ENCODE data around the gene PTRH2. TPM values are rescaled to one million over a fixed set of nuclear protein-coding genes. Genes with fewer than 3 reads are reported as not detected.
A peak's percentile ranks its signal among the peaks of the same experiment; 100 is the strongest.

Gene PTRH2
- total and polyA plus RNA-seq, 2 of the 8 experiments (the other 6 are each of a cell fraction or from before 2014, with no cell fraction given), result 39.4 to 43.2 TPM

DNA sequence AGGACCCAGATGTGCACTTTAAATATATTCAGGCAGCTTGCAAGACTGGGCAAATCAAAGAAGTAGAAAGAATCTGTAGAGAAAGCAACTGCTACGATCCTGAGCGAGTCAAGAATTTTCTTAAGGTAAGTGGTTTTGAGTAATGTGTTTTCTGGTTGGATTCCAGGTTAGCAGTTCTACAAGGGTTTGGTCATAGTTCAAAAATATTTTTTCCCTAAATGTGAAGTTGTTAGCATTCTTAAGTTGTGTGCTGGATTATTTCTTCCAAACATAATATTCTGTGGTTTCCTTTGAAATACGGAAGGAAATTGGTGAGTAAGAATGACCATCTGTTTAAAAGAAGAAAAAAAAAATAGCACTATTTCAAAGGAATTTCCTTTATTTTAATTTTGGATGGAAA is 38.4 kb downstream of the PTRH2 start:
- no peak overlapping the region for H4K8ac ChIP-seq (ENCODE audit: extremely low read depth, insufficient read depth, low read length)
- no peaks in the 10 kb centered on the region for H3K79me2 ChIP-seq (ENCODE audit: control insufficient read depth in 1 of 2, insufficient read depth in 2 of 2, low read length in 2 of 2)
- no peak overlapping the region for H2BK12ac ChIP-seq (ENCODE audit: low read depth, low read length)
- peaks cover 0 to 2% of the 10 kb centered on the region in 2 experiments for H4K20me1 ChIP-seq (replicated peaks in 1 of 2; ENCODE audit: control insufficient read depth in 1 of 2, insufficient read depth in 2 of 2, low read length in 2 of 2)
- ChIA-PET POLR2A (ENCODE audit: partially characterized antibody) (interaction anchor here (0.6 kb wide), 1 partner anchor 684 kb away, joined by 4 read pairs; no protein-coding TSS in a partner anchor), CTCF (ENCODE audit: partially characterized antibody) (no interaction called here)
- H2AK5ac ChIP-seq (ENCODE audit: low read depth, low read length), result no peak overlapping the region
- FAIRE-seq, result no peak
- H2BK5ac ChIP-seq (ENCODE audit: low read depth, low read length), result no peak overlapping the region
- H3K14ac ChIP-seq (ENCODE audit: insufficient read length), result no peak overlapping the region
- H4K91ac ChIP-seq (replicated peaks; ENCODE audit: insufficient read length, low read length), result no peak overlapping the region
- H2AFZ ChIP-seq (ENCODE audit: low read length), result no peak overlapping the region
- peak overlapping the region; percentile 56 for H3K56ac ChIP-seq (replicated peaks; ENCODE audit: insufficient read length, low read depth, low read length)
- H3K9ac ChIP-seq (replicated peaks in 1 of 4; ENCODE audit: extremely low read depth in 1 of 4, low read depth in 3 of 4, low read length in 3 of 4), result no peak overlapping the region
- no peaks in the 10 kb centered on the region for H3K4me1 ChIP-seq (replicated peaks in 1 of 4; ENCODE audit: control insufficient read depth in 3 of 4, insufficient read depth in 4 of 4, low read length in 3 of 4)
- no peak overlapping the region for H3K18ac ChIP-seq (ENCODE audit: extremely low read depth, low read length)
- no peaks in the 10 kb centered on the region for H3K27me3 ChIP-seq (replicated peaks in 1 of 4; ENCODE audit: control insufficient read depth in 3 of 4, extremely low read depth in 1 of 4, insufficient read depth in 3 of 4, low read length in 3 of 4)
- WGBS, 2 experiments (ENCODE audit: extremely low coverage in 1 of 2, insufficient coverage in 1 of 2, insufficient read length in 1 of 2, insufficient replicate concordance in 2 of 2, low coverage in 1 of 2, low lambda C conversion rate in 2 of 2, missing lambda C conversion rate in 1 of 2), result 88% methylated on average over 3 of the region's 3 CpGs; no CpG with 5 or more reads in 1 of the 2 experiments
- no peak overlapping the region for H3K4ac ChIP-seq (replicated peaks; ENCODE audit: insufficient read length, low read depth, low read length)
- no peak overlapping the region for H4K5ac ChIP-seq (ENCODE audit: insufficient read length, low read depth, low read length)
- H3K4me2 ChIP-seq (ENCODE audit: insufficient read depth in 1 of 2, low read depth in 2 of 2, low read length in 2 of 2), result no peak overlapping the region
- H3K36me3 ChIP-seq (ENCODE audit: control insufficient read depth in 2 of 4, insufficient read depth in 4 of 4, low read length in 3 of 4), result peaks cover 15 to 89% (median 51%) of the 10 kb centered on the region in 4 experiments
- no peak overlapping the region for H2BK20ac ChIP-seq (ENCODE audit: low read length)
- no peak for TF ChIP-seq SP4 (IDR thresholded peaks at IDR 0.05; ENCODE audit: low read length)
- TF ChIP-seq TAF1 (IDR thresholded peaks at IDR 0.05; ENCODE audit: low read depth, low read length), result no peak
- TF ChIP-seq, protein P1, sequence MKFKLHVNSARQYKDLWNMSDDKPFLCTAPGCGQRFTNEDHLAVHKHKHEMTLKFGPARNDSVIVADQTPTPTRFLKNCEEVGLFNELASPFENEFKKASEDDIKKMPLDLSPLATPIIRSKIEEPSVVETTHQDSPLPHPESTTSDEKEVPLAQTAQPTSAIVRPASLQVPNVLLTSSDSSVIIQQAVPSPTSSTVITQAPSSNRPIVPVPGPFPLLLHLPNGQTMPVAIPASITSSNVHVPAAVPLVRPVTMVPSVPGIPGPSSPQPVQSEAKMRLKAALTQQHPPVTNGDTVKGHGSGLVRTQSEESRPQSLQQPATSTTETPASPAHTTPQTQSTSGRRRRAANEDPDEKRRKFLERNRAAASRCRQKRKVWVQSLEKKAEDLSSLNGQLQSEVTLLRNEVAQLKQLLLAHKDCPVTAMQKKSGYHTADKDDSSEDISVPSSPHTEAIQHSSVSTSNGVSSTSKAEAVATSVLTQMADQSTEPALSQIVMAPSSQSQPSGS (IDR thresholded peaks at IDR 0.05; ENCODE audit: low read length), result no peak
- TF ChIP-seq SUZ12 (IDR thresholded peaks at IDR 0.05; ENCODE audit: low read length), result no peak
- TF ChIP-seq BACH1 (IDR thresholded peaks at IDR 0.05; ENCODE audit: low read length), result no peak
- no peak for TF ChIP-seq TBP (IDR thresholded peaks at IDR 0.05; ENCODE audit: low read depth, low read length)
- TF ChIP-seq SRF (IDR thresholded peaks at IDR 0.05; ENCODE audit: low read depth, low read length), result no peak
- no peak for TF ChIP-seq EZH2 (IDR thresholded peaks at IDR 0.05; ENCODE audit: low read depth, low read length, severe bottlenecking)
- TF ChIP-seq, protein P2, sequence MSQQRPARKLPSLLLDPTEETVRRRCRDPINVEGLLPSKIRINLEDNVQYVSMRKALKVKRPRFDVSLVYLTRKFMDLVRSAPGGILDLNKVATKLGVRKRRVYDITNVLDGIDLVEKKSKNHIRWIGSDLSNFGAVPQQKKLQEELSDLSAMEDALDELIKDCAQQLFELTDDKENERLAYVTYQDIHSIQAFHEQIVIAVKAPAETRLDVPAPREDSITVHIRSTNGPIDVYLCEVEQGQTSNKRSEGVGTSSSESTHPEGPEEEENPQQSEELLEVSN (IDR thresholded peaks at IDR 0.05), result no peak
- TF ChIP-seq POU5F1 (IDR thresholded peaks at IDR 0.05; ENCODE audit: low read depth, low read length), result no peak
- DNase-seq (ENCODE audit: low read depth in 1 of 2, low spot score in 2 of 2), result no peak
- H3K23ac ChIP-seq (ENCODE audit: insufficient read length), result no peak overlapping the region
- no peak overlapping the region for H3K27ac ChIP-seq (ENCODE audit: low read depth, low read length)
- H2BK15ac ChIP-seq (ENCODE audit: low read length), result no peak overlapping the region
- H2BK120ac ChIP-seq (replicated peaks; ENCODE audit: low read depth, low read length), result no peak overlapping the region
- H3K9me3 ChIP-seq (ENCODE audit: insufficient read depth in 2 of 2, low read depth in 1 of 2, low read length in 1 of 2), result no peaks in the 10 kb centered on the region
- no peaks in the 10 kb centered on the region for H3K23me2 ChIP-seq (ENCODE audit: low read depth, low read length)
- no peak overlapping the region for H3K4me3 ChIP-seq (ENCODE audit: extremely low read depth in 1 of 4, insufficient read depth in 2 of 4, low read depth in 3 of 4, low read length in 4 of 4)
- H3K79me1 ChIP-seq (ENCODE audit: low read depth, low read length), result no peaks in the 10 kb centered on the region

Measured in H1 (cell line).